ENCODE measurements around the gene SYNDIG1.

The SYNDIG1 gene

DNA sequence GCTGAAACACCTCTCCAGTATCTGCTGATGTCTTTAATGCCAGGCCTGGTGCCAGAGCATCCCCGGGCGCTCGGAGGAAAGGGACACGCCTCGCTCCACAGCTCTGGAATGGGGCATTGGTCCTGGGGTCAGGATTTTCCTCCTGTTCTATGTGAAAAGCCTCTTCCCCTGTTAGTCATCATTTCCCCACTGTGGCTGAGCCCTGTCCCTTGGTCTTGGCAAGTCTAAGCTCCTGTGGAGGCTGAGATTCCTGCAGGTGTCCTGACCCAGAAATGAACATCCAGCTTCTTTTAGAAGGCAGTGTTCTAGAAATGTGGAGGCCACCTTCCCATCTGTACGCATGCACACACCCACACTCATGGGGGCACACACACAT is 19.4 kb downstream of the SYNDIG1 start:
- TF ChIP-seq, protein P1, sequence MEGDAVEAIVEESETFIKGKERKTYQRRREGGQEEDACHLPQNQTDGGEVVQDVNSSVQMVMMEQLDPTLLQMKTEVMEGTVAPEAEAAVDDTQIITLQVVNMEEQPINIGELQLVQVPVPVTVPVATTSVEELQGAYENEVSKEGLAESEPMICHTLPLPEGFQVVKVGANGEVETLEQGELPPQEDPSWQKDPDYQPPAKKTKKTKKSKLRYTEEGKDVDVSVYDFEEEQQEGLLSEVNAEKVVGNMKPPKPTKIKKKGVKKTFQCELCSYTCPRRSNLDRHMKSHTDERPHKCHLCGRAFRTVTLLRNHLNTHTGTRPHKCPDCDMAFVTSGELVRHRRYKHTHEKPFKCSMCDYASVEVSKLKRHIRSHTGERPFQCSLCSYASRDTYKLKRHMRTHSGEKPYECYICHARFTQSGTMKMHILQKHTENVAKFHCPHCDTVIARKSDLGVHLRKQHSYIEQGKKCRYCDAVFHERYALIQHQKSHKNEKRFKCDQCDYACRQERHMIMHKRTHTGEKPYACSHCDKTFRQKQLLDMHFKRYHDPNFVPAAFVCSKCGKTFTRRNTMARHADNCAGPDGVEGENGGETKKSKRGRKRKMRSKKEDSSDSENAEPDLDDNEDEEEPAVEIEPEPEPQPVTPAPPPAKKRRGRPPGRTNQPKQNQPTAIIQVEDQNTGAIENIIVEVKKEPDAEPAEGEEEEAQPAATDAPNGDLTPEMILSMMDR (IDR thresholded peaks at IDR 0.05; ENCODE audit: borderline replicate concordance, control extremely low read depth, extremely low read depth, insufficient read depth, missing control alignments), result no peak
- no peak for DNase-seq (ENCODE audit: low spot score)
- in situ Hi-C loops (cut with MboI; ENCODE audit: low sequenced_read_pairs, unreplicated experiment), result no loop called here

DNA sequence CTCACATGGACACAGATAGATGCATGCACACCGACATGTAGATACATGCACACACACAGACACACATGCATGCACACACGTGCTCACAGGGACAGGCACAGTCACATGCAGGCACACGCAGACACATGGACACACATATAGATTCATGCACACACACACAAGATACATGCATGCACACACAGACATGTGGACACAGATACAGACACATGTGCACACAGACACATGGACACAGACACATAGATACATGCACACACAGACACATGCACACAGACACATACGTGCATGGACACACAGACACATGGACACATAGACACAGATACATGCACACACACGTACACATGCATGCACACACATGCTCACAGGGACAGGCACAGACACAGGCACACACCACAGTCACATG is 19.8 kb downstream of the SYNDIG1 start:
- DNase-seq (ENCODE audit: low spot score), result no peak
- in situ Hi-C loops (cut with MboI; ENCODE audit: low sequenced_read_pairs, unreplicated experiment), result no loop called here
- TF ChIP-seq, protein P1 (IDR thresholded peaks at IDR 0.05; ENCODE audit: borderline replicate concordance, control extremely low read depth, extremely low read depth, insufficient read depth, missing control alignments), result no peak

- in situ Hi-C loops (cut with MboI; ENCODE audit: low sequenced_read_pairs, unreplicated experiment), result no loop called here
- no peak for DNase-seq (ENCODE audit: low spot score)
- TF ChIP-seq, protein P1 (IDR thresholded peaks at IDR 0.05; ENCODE audit: borderline replicate concordance, control extremely low read depth, extremely low read depth, insufficient read depth, missing control alignments), result no peak
Measured at GRCh38 chr20:24489631-24490260, 20.3 kb downstream of the SYNDIG1 start.

DNA sequence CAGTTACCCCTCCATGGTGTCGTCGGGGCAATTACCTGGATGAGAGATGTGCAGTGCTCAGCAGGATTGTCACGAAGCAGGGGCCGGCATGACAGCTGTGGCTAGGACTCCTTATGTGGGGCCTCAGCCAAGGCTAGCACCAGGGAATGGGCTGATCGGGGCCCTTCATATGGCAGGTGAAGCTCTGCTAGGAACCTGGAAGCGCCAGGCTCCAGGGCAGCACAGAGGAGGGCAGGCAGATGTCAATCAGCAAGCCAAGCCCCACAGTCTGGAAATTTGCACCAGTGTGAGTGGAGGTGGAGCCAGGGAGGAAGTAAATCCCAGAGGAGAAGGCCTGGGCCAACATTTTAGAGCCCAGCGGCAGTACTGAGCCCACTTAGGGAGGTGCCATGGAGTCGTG is 21.2 kb downstream of the SYNDIG1 start:
- DNase-seq (ENCODE audit: low spot score), result no peak
- TF ChIP-seq, protein P1 (IDR thresholded peaks at IDR 0.05; ENCODE audit: borderline replicate concordance, control extremely low read depth, extremely low read depth, insufficient read depth, missing control alignments), result no peak
- in situ Hi-C loops (cut with MboI; ENCODE audit: low sequenced_read_pairs, unreplicated experiment), result no loop called here

GRCh38 chr20:24491041-24491756 is 21.8 kb downstream of the SYNDIG1 start:
- in situ Hi-C loops (cut with MboI; ENCODE audit: low sequenced_read_pairs, unreplicated experiment), result no loop called here
- DNase-seq (ENCODE audit: low spot score), result no peak
- TF ChIP-seq, protein P1 (IDR thresholded peaks at IDR 0.05; ENCODE audit: borderline replicate concordance, control extremely low read depth, extremely low read depth, insufficient read depth, missing control alignments), result no peak

DNA sequence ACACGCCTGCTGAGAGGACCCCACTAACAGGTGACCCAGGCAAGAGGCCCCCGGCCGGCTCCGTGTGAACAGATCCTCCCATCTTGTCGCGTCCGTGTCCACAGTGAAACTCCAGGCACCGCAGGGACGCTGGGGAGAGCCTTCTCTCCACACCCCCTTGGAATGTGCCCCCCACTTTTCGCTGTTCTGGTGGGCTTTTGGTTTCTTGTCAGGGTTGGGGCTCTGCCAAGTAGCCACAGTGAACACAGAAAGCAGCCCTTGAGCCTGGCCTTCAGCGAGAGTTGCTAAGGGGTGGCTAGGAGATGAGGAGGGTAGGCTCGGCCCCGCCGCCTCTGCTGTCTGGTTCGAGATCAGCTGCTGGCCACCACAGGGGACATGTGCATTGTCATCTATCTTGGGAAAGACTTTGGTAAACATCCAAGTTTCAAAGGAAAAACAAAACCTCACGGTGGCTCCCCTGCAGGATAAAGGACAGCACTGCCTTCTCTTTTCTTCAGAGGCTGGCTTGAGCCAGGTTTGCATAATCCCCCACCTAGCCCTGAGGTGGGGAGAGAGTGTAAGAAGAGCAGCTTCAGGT is 22.7 kb downstream of the SYNDIG1 start:
- no peak for DNase-seq (ENCODE audit: low spot score)
- TF ChIP-seq, protein P1 (IDR thresholded peaks at IDR 0.05; ENCODE audit: borderline replicate concordance, control extremely low read depth, extremely low read depth, insufficient read depth, missing control alignments), result no peak
- in situ Hi-C loops (cut with MboI; ENCODE audit: low sequenced_read_pairs, unreplicated experiment), result no loop called here

Data from GM13976 (cell line).